ENCODE results near the gene TBC1D22A. TPM values are rescaled to one million over a fixed set of nuclear protein-coding genes. Genes with fewer than 3 reads are reported as not detected.

The TBC1D22A gene
- total and polyA plus RNA-seq, 2 donors from 2014 or later: 24.6 to 39.4 TPM

DNA sequence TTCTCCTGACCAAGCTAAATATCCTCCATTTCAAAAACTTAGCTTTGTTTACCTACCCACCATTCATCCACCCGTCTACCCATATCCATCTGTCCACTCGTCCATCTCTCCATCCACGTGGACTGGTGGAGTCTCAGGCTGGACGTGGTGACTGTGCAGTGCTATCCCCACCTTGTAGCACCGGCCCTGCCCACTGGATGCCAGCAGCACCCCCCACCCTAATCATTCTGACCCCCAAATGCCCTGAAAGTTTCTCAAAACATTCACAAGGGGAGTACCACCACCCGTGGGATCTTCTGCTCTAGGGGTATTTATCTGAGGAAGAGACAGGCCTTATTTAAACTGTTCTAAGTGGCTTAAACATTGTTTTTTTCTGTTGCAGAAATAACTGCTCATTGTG lies 206.4 kb downstream of the TBC1D22A start:
- Histone ChIP-seq H3K4me1 (ENCODE audit: control insufficient read depth in 2 of 3, insufficient read depth in 2 of 3, low read depth in 1 of 3, low read length in 3 of 3) (peaks cover 0 to 5% (median 2%) of the 10 kb centered on the region in 3 donors), H3K4me3 (ENCODE audit: low read length in 3 of 3) (no peak overlapping the region), H3K27ac (ENCODE audit: low read depth in 2 of 2, low read length in 2 of 2) (no peak overlapping the region), H3K27me3 (ENCODE audit: control insufficient read depth, insufficient read depth, low read length) (no peaks in the 10 kb centered on the region), H3K9me3 (ENCODE audit: control insufficient read depth in 2 of 3, insufficient read depth in 1 of 3, low read length in 3 of 3) (no peaks in the 10 kb centered on the region), H3K9ac (ENCODE audit: low read length in 3 of 3) (no peak overlapping the region), H3K36me3 (ENCODE audit: control insufficient read depth in 2 of 3, insufficient read depth in 3 of 3, low read length in 3 of 3) (no peaks in the 10 kb centered on the region)
- TF ChIP-seq CTCF (IDR thresholded peaks at IDR 0.05; ENCODE audit: borderline replicate concordance, extremely low read depth, insufficient read depth): no peak
- FAIRE-seq (no peak), DNase-seq (peak in 1 of 5 donors; percentile 24)
- intact Hi-C loops (cut with DNase I): no loop called here

DNA sequence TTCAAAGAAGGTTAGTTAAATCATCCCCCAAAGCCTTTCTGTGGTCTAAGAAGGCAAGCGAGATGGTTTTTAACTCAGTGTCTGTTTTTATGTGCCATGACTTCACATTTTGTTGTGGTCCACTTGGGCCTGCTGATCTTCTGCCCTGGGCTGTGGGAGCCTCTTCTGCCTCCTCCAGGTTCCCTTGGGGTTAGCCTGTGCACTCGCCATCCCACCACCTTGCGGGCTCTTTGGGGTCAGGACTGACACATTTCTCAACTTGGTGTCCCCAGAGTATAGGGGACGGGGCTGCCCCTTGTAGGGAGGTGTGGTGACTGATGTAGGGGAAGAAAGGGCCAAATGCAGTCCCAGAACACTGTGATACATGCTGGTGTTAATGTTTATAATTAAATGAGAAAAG lies 207.0 kb downstream of the TBC1D22A start:
- FAIRE-seq (no peak), DNase-seq (peak in 1 of 5 donors; percentile 17)
- no peaks in the 10 kb centered on the region for H3K27me3 ChIP-seq (ENCODE audit: control insufficient read depth, insufficient read depth, low read length)
- H3K27ac ChIP-seq (ENCODE audit: low read depth in 2 of 2, low read length in 2 of 2): no peak overlapping the region
- H3K4me1 ChIP-seq (ENCODE audit: control insufficient read depth in 2 of 3, insufficient read depth in 2 of 3, low read depth in 1 of 3, low read length in 3 of 3): peaks cover 0 to 5% (median 2%) of the 10 kb centered on the region in 3 donors
- H3K36me3 ChIP-seq (ENCODE audit: control insufficient read depth in 2 of 3, insufficient read depth in 3 of 3, low read length in 3 of 3): peaks cover 0 to under 1% (median 0%) of the 10 kb centered on the region in 3 donors
- H3K9ac ChIP-seq (ENCODE audit: low read length in 3 of 3): no peak overlapping the region
- intact Hi-C loops (cut with DNase I): no loop called here
- no peak overlapping the region for H3K4me3 ChIP-seq (ENCODE audit: low read length in 3 of 3)
- no peaks in the 10 kb centered on the region for H3K9me3 ChIP-seq (ENCODE audit: control insufficient read depth in 2 of 3, insufficient read depth in 1 of 3, low read length in 3 of 3)
- TF ChIP-seq CTCF (IDR thresholded peaks at IDR 0.05; ENCODE audit: borderline replicate concordance, extremely low read depth, insufficient read depth): no peak

GRCh38 chr22:46969961-46970360 lies 207.5 kb downstream of the TBC1D22A start:
- H3K9ac ChIP-seq (ENCODE audit: low read length in 3 of 3): no peak overlapping the region
- H3K9me3 ChIP-seq (ENCODE audit: control insufficient read depth in 2 of 3, insufficient read depth in 1 of 3, low read length in 3 of 3): no peaks in the 10 kb centered on the region
- H3K4me3 ChIP-seq (ENCODE audit: low read length in 3 of 3): no peak overlapping the region
- intact Hi-C loops (cut with DNase I): no loop called here
- peaks cover 0 to 5% (median 2%) of the 10 kb centered on the region in 3 donors for H3K4me1 ChIP-seq (ENCODE audit: control insufficient read depth in 2 of 3, insufficient read depth in 2 of 3, low read depth in 1 of 3, low read length in 3 of 3)
- no peak for FAIRE-seq
- H3K36me3 ChIP-seq (ENCODE audit: control insufficient read depth in 2 of 3, insufficient read depth in 3 of 3, low read length in 3 of 3): peaks cover 0 to 4% (median 0%) of the 10 kb centered on the region in 3 donors
- H3K27me3 ChIP-seq (ENCODE audit: control insufficient read depth, insufficient read depth, low read length): no peaks in the 10 kb centered on the region
- DNase-seq: peak in 1 of 5 donors; percentile 31
- H3K27ac ChIP-seq (ENCODE audit: low read depth in 2 of 2, low read length in 2 of 2): no peak overlapping the region
- no peak for TF ChIP-seq CTCF (IDR thresholded peaks at IDR 0.05; ENCODE audit: borderline replicate concordance, extremely low read depth, insufficient read depth)
